Superior temporal gyrus (tissue), 1 donor: ENCODE results near the gene LGALS4.
"Not testable (repeated sequence)": the region's sequence is repeated elsewhere in the genome, so short reads cannot be mapped to it uniquely, and the experiment has no call there.

Experiments
- DNase-seq: peaks from one replicate; pipeline ENCODE4 v3.0.0-alpha.2; 2016; ENCODE audit errors: extremely low spot score

Gene LGALS4

DNA sequence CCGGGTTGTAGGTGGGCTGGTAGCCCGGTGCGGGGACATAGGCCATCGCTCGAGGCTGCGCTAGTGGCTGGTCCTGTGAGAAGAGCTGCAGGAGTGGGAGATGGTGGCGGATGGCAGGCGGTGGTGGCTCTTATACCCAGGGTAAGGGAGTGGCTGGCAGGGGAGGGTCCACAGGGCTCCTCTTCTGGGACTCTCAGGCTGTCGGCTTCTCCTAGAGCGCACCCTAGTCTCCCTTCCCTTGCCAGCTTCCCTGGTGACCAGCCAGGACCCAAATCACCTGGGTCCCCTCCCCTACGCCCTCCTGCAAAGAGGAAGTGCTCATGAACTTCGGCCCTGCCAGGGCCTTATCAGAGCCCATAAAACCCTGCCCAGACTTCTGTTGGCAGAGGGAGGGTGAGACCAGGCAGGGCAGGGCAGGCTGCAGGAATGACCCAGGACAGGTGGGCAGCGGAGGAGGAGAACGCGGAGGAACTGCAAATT is at the start of gene LGALS4:
TSS of gene LGALS4 (minus strand) at position 105 of the 480 bp plus-strand sequence. CDS start at position 46, 59 bp downstream.
- no peak for DNase-seq

DNA sequence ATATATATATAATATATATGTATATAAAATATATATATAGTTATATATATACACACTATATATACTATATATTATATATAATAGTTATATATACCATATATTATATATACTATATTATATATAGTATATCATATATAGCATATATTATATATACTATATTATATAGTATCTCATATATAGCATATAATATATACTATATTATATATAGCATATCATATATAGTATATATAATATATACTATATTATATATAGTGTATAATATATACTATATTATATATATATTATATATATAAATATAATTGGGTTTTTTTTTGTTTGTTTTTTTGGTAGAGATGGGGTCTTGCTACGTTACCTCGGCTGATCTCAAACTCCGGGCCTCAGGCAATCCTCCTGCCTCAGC is 48.6 kb upstream of the LGALS4 start:
- DNase-seq, result no peak

DNA sequence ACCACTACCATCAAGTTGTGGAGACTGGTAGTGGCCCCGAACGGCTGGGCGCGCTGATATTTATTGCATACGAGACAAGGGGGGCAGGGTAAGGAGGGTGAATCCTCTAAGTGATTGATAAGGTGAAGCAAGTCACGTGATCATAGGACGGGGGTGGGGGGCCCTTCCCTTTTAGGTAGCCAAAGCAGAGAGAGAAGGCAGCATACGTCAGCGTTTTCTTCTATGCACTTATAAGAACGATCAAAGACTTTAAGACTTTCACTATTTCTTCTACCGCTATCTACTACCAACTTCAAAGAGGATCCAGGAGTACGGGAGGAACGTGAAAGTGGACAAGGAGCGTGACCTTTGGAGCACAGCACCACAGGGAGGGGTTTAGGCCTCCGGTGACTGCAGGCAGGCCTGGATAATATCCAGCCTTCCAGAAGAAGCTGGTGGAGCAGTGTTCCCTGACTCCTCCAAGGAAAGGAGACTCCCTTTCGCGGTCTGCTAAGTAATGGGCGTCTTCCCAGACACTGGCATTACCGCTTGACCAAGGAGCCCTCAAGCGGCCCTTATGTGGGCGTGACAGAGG is 47.0 kb upstream of the LGALS4 start:
- not testable (repeated sequence) for DNase-seq

DNA sequence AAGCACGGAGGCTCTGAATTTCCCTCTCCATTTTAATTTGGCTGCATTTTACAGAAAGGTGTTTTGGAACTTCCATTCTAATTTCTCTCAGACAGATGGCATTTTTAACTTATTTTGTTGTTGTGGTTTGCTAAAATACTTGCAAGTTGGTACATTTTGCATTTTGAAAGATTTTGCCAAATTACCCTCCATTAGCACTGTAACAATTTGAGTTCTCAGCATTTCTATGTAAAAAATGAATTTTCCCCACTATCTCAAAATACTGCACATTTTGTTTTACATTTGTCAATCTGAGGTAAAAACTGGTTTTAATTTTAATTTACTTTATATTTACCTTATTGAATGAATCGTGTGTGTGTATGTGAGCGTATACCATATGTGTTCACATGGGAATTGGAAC is 44.1 kb upstream of the LGALS4 start:
- no peak for DNase-seq

- not testable (repeated sequence) for DNase-seq
These were observed 43.0 kb upstream of the LGALS4 start for GRCh38 chr19:38855751-38856150.

- not testable (repeated sequence) for DNase-seq
These were observed 42.2 kb upstream of the LGALS4 start for GRCh38 chr19:38854961-38855360.

DNA sequence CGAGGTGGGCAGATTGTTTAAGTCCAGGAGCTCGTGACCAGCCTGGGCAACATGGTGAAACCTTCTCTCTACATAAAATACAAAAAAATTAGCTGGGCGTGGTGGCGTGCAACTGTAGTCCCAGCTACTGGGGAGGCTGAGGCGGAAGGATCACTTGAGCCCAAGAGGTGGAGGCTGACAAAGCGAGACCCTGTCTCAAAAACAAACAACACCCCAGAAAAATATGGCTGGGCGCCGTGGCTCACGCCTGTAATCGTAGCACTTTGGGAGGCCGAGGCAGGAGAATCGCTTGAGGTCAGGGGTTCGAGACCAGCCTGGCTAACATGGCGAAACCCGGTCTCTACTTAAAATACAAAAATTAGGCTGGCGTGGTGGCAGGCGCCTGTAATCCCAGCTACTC is 40.5 kb upstream of the LGALS4 start:
- no peak for DNase-seq

GRCh38 chr19:38852231-38853044 is 39.7 kb upstream of the LGALS4 start:
- DNase-seq, result peak; percentile 18

DNA sequence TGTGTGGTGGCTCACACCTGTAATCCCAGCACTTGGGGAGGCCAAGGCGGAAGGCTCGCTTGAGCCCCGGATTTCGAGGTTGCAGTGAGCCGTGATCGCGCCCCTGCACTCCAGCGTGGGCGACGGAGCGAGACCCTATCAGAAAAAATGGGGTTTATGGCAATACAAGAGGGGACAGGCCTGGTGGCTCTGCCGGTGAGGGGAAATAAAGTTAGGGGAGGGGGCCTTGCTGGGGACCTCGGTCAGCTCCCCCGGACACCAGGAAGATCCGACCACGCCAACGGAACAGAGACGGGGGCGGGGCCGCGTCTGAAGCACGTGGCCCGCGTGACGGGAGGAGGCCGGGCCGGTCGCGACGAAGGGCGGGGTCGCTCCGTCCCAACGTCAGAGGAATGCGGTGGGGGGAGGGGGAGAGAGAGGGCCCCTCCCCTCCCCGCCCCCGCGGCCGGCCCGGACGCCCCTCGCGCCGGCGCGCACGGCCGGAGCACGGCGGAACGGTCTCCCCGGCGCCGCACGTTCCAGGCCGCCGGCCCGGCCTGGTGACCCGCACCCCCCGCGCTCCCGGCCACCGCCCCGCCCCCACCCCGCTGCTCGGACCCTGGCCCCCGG is 39.0 kb upstream of the LGALS4 start:
- DNase-seq, result peak; percentile 89

DNA sequence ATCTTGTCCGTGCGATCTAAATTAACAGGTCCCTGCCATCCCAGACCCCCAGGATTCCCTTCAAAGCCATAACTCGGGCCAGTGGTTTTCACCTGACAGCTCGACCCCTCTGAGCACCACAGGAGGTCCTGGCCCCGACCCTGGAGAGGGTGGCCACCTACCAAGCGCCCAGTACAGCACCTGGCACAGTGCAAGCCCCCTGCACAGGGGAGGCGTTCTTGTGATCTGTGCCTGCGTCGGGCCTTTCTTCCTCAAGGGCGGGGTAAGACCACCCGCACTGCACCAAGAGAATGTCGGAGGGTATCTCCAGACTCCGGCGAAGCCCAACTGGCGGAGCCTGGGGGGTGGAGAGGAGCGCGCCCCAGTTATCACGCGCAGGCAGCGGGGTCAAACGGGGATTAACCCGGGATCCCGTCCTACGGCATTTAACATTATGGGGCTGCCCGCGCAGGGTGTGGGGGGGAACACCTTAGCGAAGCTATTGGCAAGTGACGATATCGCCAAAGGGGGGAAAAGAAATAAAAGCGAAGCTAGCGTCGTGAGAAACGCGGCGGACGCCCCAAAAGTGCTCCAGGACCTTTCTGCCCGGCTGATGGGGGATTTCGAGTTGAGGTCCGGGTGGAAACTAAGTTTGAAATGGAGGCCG is 38.4 kb upstream of the LGALS4 start:
- no peak for DNase-seq

GRCh38 chr19:38850436-38850975 is 37.8 kb upstream of the LGALS4 start:
- peak; percentile 100 for DNase-seq

DNA sequence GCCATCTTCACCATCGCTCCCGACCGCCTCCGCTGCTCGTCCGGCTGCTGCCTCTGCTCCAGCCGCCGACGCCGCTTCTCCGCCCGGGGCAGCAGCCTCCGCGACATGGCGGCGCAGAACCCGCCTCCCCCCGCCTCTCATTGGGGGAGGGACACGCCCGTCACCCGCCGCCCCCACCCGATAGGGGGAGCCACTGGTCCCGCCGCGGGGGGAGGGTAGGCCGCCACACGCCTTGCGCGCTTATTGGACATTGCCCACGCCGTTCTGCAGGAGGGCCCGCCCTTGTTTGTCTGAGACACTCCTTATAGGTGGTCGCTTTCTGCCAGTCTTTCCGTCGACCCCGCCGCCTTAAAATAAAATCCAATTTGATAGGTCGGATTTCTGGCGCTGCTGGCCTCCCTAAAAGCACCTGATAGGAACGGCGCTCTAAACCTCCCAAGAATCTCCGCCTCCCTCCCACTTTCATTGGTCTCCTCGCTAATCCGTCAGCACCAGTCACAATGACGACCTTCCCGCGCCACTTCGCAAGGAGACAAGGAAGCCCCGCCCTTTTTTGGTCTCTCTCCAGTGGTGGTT is 37.2 kb upstream of the LGALS4 start, which contains the start of gene HNRNPL:
TSS of gene HNRNPL (minus strand) at position 127 of the 576 bp plus-strand sequence. CDS start at position 107, 20 bp downstream.
- DNase-seq, result no peak

GRCh38 chr19:38849147-38849859 is 36.6 kb upstream of the LGALS4 start:
- peak; percentile 96 for DNase-seq

DNA sequence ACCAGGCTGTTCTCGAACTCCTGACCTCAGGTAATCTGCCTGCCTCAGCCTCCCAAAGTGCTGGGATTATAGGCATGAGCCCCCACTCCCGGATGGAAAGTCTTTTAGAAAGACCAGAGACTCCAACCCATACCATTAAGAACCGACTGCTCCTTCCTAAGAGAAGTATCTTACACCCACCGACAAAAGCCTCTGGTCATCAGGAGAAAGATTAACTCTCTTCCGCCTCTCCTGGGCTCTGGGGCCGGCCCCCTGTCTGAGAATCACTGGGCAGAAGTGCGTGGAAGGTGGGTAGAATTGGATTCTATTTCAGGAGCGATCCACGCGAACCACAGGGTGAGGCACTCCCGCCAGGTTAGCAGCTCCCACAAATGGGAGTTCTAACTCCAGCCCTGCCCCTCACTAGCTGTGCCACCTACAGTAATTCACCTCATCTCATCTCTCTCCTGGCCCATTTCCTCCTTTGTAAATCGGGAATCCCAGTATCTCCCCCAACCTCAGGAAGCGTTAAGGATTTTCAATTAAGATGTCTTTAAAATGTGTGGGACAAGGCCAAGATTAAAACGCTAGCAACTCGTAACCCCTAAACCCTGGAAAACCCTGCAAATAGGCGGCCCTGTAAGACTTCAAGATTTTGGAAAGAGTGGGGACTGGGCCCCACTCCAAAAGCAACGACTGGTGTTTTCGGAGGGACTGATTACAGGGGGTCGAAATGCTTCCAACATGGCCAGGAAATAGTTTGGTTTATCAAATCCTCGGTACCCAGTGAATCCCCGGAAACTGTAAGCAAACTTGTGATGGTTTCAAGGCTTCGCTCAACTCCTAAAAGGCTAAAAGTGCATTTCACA is 35.8 kb upstream of the LGALS4 start:
- no peak for DNase-seq

DNA sequence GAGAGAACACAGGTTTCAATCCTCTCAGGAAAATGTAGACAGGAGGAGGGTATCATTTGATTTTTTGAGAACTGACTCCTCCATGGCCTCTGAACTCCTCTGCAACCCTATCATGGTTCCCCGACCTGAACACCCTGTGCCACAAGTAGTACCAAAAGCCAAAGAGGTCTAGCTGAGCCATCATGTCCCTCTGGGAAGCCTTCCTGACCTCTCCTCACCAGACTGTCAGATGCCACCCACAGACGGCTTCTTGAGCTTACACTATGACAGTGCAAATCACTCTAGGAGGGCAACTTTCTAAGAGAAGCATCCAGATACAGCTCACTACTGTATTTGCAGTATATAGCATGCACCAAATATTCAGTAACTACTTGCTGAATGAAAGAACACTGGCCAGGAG is 33.4 kb upstream of the LGALS4 start:
- no peak for DNase-seq

DNA sequence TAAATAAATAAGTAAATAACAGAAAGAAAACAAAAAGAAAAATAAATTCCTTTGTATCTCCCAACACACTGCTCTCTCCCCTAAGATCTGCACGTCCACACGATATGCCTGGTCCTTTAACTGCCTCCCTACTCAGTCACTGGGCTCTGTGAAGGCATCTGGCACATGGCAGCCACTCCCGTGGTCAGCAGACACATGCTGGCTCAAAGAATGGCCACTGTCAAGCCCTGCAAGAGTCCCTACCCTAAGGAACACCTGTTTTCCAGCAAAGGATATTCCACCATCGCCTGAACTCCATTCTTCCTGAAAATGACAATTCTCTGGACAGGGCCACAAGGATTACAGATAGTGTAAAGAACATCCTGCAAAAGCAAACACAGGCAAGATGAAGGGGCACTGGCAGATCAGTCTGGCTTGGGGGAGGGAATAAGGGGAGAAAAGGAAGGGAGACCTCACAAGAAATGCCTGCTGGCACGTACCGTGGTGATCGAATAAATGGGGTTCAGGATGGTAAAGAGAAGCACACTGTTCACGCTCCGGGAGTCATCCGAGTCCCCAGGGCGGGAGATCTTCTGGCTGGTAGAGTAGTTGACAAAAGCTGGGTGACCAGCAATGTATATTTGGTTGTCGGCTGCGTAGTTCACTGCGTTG is 32.8 kb upstream of the LGALS4 start:
- DNase-seq, result no peak

- no peak for DNase-seq
These were observed 31.4 kb upstream of the LGALS4 start for GRCh38 chr19:38844093-38844686.

- no peak for DNase-seq
These were observed 30.5 kb upstream of the LGALS4 start for GRCh38 chr19:38843175-38843758.
